ENCODE results near the gene TUBG1. TPM values are rescaled to one million over a fixed set of nuclear protein-coding genes. Genes with fewer than 3 reads are reported as not detected.

The TUBG1 gene
- total and polyA plus RNA-seq, 9 of the 15 experiments (the other 6 are each of a cell fraction or from before 2014, with no cell fraction given): 33.1 to 147 (median 66.0) TPM

DNA sequence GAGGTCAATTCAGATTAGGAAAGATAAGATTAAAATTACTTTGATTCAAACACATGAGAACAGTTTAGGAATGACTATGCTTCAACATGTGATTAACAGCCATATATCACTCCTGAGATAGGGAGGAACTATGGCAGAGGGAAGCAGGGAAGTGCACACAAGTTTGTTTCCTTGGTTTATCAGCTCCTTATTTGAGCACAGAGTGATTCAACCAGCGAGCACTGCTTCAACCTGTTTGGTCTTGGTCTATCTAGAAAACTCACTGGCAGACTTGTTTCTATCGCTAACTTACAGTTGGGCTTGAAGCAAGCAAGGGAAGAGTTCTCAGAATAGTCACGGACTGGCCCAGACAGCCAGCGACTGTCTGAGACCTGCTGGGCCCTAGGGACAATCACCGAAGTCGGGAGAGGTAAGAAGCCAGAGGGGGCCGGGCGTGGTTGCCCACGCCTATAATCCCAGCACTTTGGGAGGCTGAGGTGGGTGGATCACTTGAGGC, 23.5 kb downstream of the TUBG1 start:
- ATAC-seq (peak; percentile 95), FAIRE-seq (peak; percentile 95), DNase-seq (ENCODE audit: extremely low read depth in 1 of 4, low spot score in 3 of 4) (peak; percentile 64 to 90 (median 71))
- Histone ChIP-seq H3K9ac (ENCODE audit: insufficient read depth in 1 of 2, low read depth in 2 of 2, low read length in 2 of 2) (peak overlapping the region; percentile 8 to 75; a peak in 3 of 4 replicates), H3K79me2 (ENCODE audit: control insufficient read depth, insufficient read depth, low read length) (no peaks in the 10 kb centered on the region), H3K4me1 (replicated peaks in 1 of 2; ENCODE audit: control insufficient read depth in 2 of 2, insufficient read depth in 2 of 2, low read length in 2 of 2) (peaks cover 10 to 28% of the 10 kb centered on the region in 2 experiments), H3K4me3 (no peak overlapping the region; the same call in 1 of the 2 replicates), H3K4me2 (ENCODE audit: insufficient read depth, low read length) (peak overlapping the region; percentile 23; the same call in 1 of the 2 replicates), H4K20me1 (replicated peaks; ENCODE audit: control insufficient read depth, insufficient read depth, low read length) (no peaks in the 10 kb centered on the region), H3K36me3 (ENCODE audit: control insufficient read depth, insufficient read depth, low read length) (no peaks in the 10 kb centered on the region), H3K9me1 (ENCODE audit: control insufficient read depth, insufficient read depth, low read length) (no peaks in the 10 kb centered on the region), H3K27ac (ENCODE audit: extremely low read depth, low read depth, low read length) (peak overlapping the region; percentile 63; the same call in 2 of the 3 replicates), H3K27me3 (ENCODE audit: control insufficient read depth in 2 of 2, insufficient read depth in 2 of 2, low read length in 2 of 2) (no peaks in the 10 kb centered on the region), H2AFZ (ENCODE audit: low read depth, low read length) (peak overlapping the region; percentile 40), H3K9me3 (replicated peaks; ENCODE audit: control insufficient read depth, insufficient read depth, low read depth, low read length) (no peaks in the 10 kb centered on the region)
- intact Hi-C loops (cut with micrococcal nuclease) (no loop called here), in situ Hi-C loops (cut with MboI) (no loop called here)
- 2% methylated on average over 9 of the region's 9 CpGs for WGBS (ENCODE audit: insufficient coverage, low coverage, missing lambda C conversion rate)
- POLR2A ChIA-PET: interaction anchor here (0.6 to 2.6 kb wide), 12 partner anchors 9 to 113 kb away, joined by 3 to 13 read pairs (median 3); partner anchors contain the start of genes RETREG3 and TUBG1
- BruUV-seq (replicated peaks): no TSS peak
- CTCF ChIA-PET (ENCODE audit: low intra/inter-chr PET ratio): no interaction called here
- TF ChIP-seq FOSL1 (tag; conservative IDR thresholded peaks at IDR 0.05) (peak; percentile 81), JUND (IDR thresholded peaks at IDR 0.05; ENCODE audit: borderline replicate concordance, low read depth, low read length) (peak; percentile 76), JUND (tag; IDR thresholded peaks at IDR 0.05; ENCODE audit: borderline replicate concordance, low read depth, low read length) (peak; percentile 72; the same call in 1 of the 3 replicates), U2AF2 (optimal IDR thresholded peaks at IDR 0.05; ENCODE audit: low read depth, low read length) (no peak), ZNF263 (CRISPR knock-in tag; IDR thresholded peaks at IDR 0.05; ENCODE audit: borderline replicate concordance) (no peak), RBM22 (IDR thresholded peaks at IDR 0.05; ENCODE audit: low read depth, low read length, poor library complexity, severe bottlenecking) (no peak), NRF1 (conservative IDR thresholded peaks at IDR 0.05 in 1 of 2, IDR thresholded peaks at IDR 0.05 in 1 of 2) (peak in 1 of 2 experiments; percentile 31; a peak in 2 of 4 replicates), HOXB6 (CRISPR knock-in tag; IDR thresholded peaks at IDR 0.05; ENCODE audit: borderline replicate concordance) (no peak), NONO (IDR thresholded peaks at IDR 0.05; ENCODE audit: low read depth in 2 of 2, low read length in 1 of 2) (no peak), NBN (IDR thresholded peaks at IDR 0.05; ENCODE audit: low read depth) (peak; percentile 60; the same call in 1 of the 2 replicates)
- TF ChIP-seq, protein P1, sequence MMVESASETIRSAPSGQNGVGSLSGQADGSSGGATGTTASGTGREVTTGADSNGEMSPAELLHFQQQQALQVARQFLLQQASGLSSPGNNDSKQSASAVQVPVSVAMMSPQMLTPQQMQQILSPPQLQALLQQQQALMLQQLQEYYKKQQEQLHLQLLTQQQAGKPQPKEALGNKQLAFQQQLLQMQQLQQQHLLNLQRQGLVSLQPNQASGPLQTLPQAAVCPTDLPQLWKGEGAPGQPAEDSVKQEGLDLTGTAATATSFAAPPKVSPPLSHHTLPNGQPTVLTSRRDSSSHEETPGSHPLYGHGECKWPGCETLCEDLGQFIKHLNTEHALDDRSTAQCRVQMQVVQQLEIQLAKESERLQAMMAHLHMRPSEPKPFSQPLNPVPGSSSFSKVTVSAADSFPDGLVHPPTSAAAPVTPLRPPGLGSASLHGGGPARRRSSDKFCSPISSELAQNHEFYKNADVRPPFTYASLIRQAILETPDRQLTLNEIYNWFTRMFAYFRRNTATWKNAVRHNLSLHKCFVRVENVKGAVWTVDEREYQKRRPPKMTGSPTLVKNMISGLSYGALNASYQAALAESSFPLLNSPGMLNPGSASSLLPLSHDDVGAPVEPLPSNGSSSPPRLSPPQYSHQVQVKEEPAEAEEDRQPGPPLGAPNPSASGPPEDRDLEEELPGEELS (CRISPR knock-in tag; IDR thresholded peaks at IDR 0.05; ENCODE audit: borderline replicate concordance): no peak
- TF ChIP-seq, protein P2, sequence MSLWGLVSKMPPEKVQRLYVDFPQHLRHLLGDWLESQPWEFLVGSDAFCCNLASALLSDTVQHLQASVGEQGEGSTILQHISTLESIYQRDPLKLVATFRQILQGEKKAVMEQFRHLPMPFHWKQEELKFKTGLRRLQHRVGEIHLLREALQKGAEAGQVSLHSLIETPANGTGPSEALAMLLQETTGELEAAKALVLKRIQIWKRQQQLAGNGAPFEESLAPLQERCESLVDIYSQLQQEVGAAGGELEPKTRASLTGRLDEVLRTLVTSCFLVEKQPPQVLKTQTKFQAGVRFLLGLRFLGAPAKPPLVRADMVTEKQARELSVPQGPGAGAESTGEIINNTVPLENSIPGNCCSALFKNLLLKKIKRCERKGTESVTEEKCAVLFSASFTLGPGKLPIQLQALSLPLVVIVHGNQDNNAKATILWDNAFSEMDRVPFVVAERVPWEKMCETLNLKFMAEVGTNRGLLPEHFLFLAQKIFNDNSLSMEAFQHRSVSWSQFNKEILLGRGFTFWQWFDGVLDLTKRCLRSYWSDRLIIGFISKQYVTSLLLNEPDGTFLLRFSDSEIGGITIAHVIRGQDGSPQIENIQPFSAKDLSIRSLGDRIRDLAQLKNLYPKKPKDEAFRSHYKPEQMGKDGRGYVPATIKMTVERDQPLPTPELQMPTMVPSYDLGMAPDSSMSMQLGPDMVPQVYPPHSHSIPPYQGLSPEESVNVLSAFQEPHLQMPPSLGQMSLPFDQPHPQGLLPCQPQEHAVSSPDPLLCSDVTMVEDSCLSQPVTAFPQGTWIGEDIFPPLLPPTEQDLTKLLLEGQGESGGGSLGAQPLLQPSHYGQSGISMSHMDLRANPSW (CRISPR knock-in tag; IDR thresholded peaks at IDR 0.05): no peak
- TF ChIP-seq, protein P3, sequence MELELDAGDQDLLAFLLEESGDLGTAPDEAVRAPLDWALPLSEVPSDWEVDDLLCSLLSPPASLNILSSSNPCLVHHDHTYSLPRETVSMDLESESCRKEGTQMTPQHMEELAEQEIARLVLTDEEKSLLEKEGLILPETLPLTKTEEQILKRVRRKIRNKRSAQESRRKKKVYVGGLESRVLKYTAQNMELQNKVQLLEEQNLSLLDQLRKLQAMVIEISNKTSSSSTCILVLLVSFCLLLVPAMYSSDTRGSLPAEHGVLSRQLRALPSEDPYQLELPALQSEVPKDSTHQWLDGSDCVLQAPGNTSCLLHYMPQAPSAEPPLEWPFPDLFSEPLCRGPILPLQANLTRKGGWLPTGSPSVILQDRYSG (tag; conservative IDR thresholded peaks at IDR 0.05; ENCODE audit: low read depth): no peak
